Stimulated activated CD8-positive, alpha-beta memory T cell treated with anti-CD3 and anti-CD28 coated beads, Interleukin-7, amount 100 ng/mL, for 48 hours (primary cell): ENCODE data around the gene PHF21B.

Source experiments
- DNase-seq, 2 donors: peaks; one replicate each; pipeline ENCODE4 v3.0.0-alpha.2; 2020; ENCODE audit warnings: low read depth in 1 of 2; ENCODE audit errors: extremely low read depth in 1 of 2

PHF21B gene

GRCh38 chr22:45019861-45020655, 10.3 kb upstream of the PHF21B start:
- no peak for DNase-seq

- DNase-seq: no peak
Measured at GRCh38 chr22:45014654-45015053, 4.8 kb upstream of the PHF21B start.

GRCh38 chr22:45013138-45013537, 3.3 kb upstream of the PHF21B start:
- no peak for DNase-seq

- no peak for DNase-seq
Measured at GRCh38 chr22:45010532-45010900, 711 bp upstream of the PHF21B start.

GRCh38 chr22:45008751-45009605, 827 bp downstream of the PHF21B start:
- DNase-seq: no peak

- no peak for DNase-seq
Measured at GRCh38 chr22:45008186-45008681, 1.6 kb downstream of the PHF21B start.

- no peak for DNase-seq
Measured at GRCh38 chr22:45007391-45008185, 2.2 kb downstream of the PHF21B start.

GRCh38 chr22:45006964-45007390, 2.8 kb downstream of the PHF21B start:
- DNase-seq: no peak

GRCh38 chr22:45006111-45006963, 3.5 kb downstream of the PHF21B start:
- no peak for DNase-seq

- no peak for DNase-seq
Measured at GRCh38 chr22:45001653-45002052, 8.2 kb downstream of the PHF21B start.

GRCh38 chr22:45000330-45000729, 9.5 kb downstream of the PHF21B start:
- DNase-seq: no peak

- DNase-seq: no peak
Measured at GRCh38 chr22:44999687-45000086, 10.1 kb downstream of the PHF21B start.

GRCh38 chr22:44999231-44999630, 10.6 kb downstream of the PHF21B start:
- no peak for DNase-seq

GRCh38 chr22:44998296-44998695, 11.5 kb downstream of the PHF21B start:
- no peak for DNase-seq

- no peak for DNase-seq
Measured at GRCh38 chr22:44997060-44997459, 12.7 kb downstream of the PHF21B start.

- DNase-seq: no peak
Measured at GRCh38 chr22:44996648-44997047, 13.2 kb downstream of the PHF21B start.

- DNase-seq: no peak
Measured at GRCh38 chr22:44996120-44996519, 13.7 kb downstream of the PHF21B start.

GRCh38 chr22:44995715-44996114, 14.1 kb downstream of the PHF21B start:
- DNase-seq: no peak

GRCh38 chr22:44995105-44995514, 14.7 kb downstream of the PHF21B start:
- no peak for DNase-seq
